K562 (cell line): ENCODE measurements around the gene SPSB1. TPM values are rescaled to one million over a fixed set of nuclear protein-coding genes. Genes with fewer than 3 reads are reported as not detected.

Source experiments
- ATAC-seq: fragments of 200-7000 bp; cut with Tn5 transposase; 3 replicates; pipeline ENCODE4 v1.9.1; 2020; ENCODE audit warnings: moderate library complexity
- BruUV-seq: library from RNA; stranded (reverse); fragments of 400-500 nt; replicated peaks from 2 replicates; lab custom pipeline; 2021; lab: Mats Ljungman, UMichigan
- CTCF ChIA-PET: fragments of 300-600 bp; formaldehyde crosslinking; extraction: SDS; loops from one replicate; lab custom pipeline; 2021; ENCODE audit warnings: low intra/inter-chr PET ratio; lab: Yijun Ruan, JAX
- POLR2A ChIA-PET: fragments of 300-600, 350-650 bp; sonication (Branson Sonifier 250); formaldehyde crosslinking; extraction: SDS; loops from one replicate; lab custom pipeline; 2021; ENCODE audit warnings: antibody characterized with exemption, inconsistent platforms; lab: Yijun Ruan, JAX
- DNase-seq, 4 experiments: peaks; one replicate each; pipeline versions ENCODE4 v3.0.0 to v3.0.0-alpha.2; 2011 to 2018; ENCODE audit warnings: low spot score in 3 of 4, mixed read lengths in 3 of 4; ENCODE audit errors: extremely low read depth in 1 of 4
- FAIRE-seq: peaks from 2 replicates; lab custom pipeline; 2011; peaks lifted over from hg19 to GRCh38; lab: Jason Lieb, UNC
- H2AFZ ChIP-seq: 2 replicates; pipeline ENCODE4 v1.6.0; 2011; ENCODE audit warnings: low read depth, low read length, control low read depth, inconsistent platforms
- H3K27ac ChIP-seq: fragments of 200-600 bp; 3 replicates; pipeline ENCODE4 v1.8.0; 2011; ENCODE audit warnings: low read depth, mild to moderate bottlenecking, control low read depth, inconsistent platforms, low read length, moderate library complexity, mixed read lengths; ENCODE audit errors: extremely low read depth
- H3K27me3 ChIP-seq, 2 experiments: fragments of 300-600 bp in 1 of 2; 2 replicates in 1 of 2; 3 replicates in 1 of 2; pipeline versions ENCODE4 v1.6.0 to v1.8.0; 2011; ENCODE audit warnings: inconsistent platforms in 2 of 2, low read length in 2 of 2, mild to moderate bottlenecking in 1 of 2, mixed read lengths in 1 of 2, moderate library complexity in 1 of 2; ENCODE audit not compliant: control insufficient read depth in 2 of 2, insufficient read depth in 2 of 2
- H3K36me3 ChIP-seq: fragments of 300-600 bp; 3 replicates; pipeline ENCODE4 v1.8.0; 2011; ENCODE audit warnings: mild to moderate bottlenecking, low read length, inconsistent platforms; ENCODE audit not compliant: control insufficient read depth, insufficient read depth
- H3K4me1 ChIP-seq, 2 experiments: fragments of 200-600 bp in 1 of 2; replicated peaks in 1 of 2; 2 replicates in 1 of 2; 3 replicates in 1 of 2; pipeline versions ENCODE4 v1.5.1 to v1.8.0; 2011; ENCODE audit warnings: inconsistent platforms in 2 of 2, low read length in 2 of 2, mild to moderate bottlenecking in 1 of 2, mixed read lengths in 1 of 2, moderate library complexity in 1 of 2; ENCODE audit not compliant: control insufficient read depth in 2 of 2, insufficient read depth in 2 of 2
- H3K4me2 ChIP-seq: 2 replicates; pipeline ENCODE4 v1.6.1; 2011; ENCODE audit warnings: low read length, control low read depth, inconsistent platforms, mixed read lengths; ENCODE audit not compliant: insufficient read depth
- H3K4me3 ChIP-seq: fragments of 200-600 bp; sonication (generic), shearing (Covaris generic); 2 replicates; pipeline ENCODE4 v1.5.1; 2016; ENCODE audit warnings: control low read depth, inconsistent platforms
- H3K79me2 ChIP-seq: fragments of 200-600 bp; 3 replicates; pipeline ENCODE4 v1.8.0; 2011; ENCODE audit warnings: low read length, inconsistent platforms; ENCODE audit not compliant: control insufficient read depth, insufficient read depth
- H3K9ac ChIP-seq, 2 experiments: 2 replicates each; pipeline versions ENCODE4 v1.6.0 to v1.6.1; 2011; ENCODE audit warnings: low read depth in 2 of 2, low read length in 2 of 2, control low read depth in 1 of 2, inconsistent platforms in 1 of 2, mild to moderate bottlenecking in 1 of 2, mixed read lengths in 1 of 2; ENCODE audit not compliant: insufficient read depth in 1 of 2
- H3K9me1 ChIP-seq: one replicate; pipeline ENCODE4 v1.6.0; 2011; ENCODE audit warnings: inconsistent platforms, mild to moderate bottlenecking, low read length, moderate library complexity; ENCODE audit not compliant: control insufficient read depth, insufficient read depth
- H3K9me3 ChIP-seq: replicated peaks from 2 replicates; pipeline ENCODE4 v1.5.1; 2011; ENCODE audit warnings: low read depth, low read length, inconsistent platforms; ENCODE audit not compliant: control insufficient read depth, insufficient read depth
- H4K20me1 ChIP-seq: replicated peaks from 2 replicates; pipeline ENCODE4 v1.6.1; 2011; ENCODE audit warnings: low read length, inconsistent platforms, mixed read lengths; ENCODE audit not compliant: control insufficient read depth, insufficient read depth
- ASH1L ChIP-seq: fragments of 450-650 bp; IDR thresholded peaks from 2 replicates; pipeline ENCODE4 v1.6.1; 2018; ENCODE audit warnings: borderline replicate concordance, mild to moderate bottlenecking, low read depth; ENCODE audit not compliant: partially characterized antibody
- DLX4 ChIP-seq: fragments of 250-450 bp; sonication (Bioruptor Pico); IDR thresholded peaks from 2 replicates; pipeline ENCODE4 v1.6.1; 2021; ENCODE audit warnings: mild to moderate bottlenecking
- E2F3 ChIP-seq: fragments of 250-450 bp; sonication (Bioruptor Pico); IDR thresholded peaks from 2 replicates; pipeline ENCODE4 v1.4.0; 2020; ENCODE audit warnings: mild to moderate bottlenecking
- ETV6 ChIP-seq, 3 experiments: fragments of 150-350 bp in 1 of 3; sonication (generic) in 1 of 3; formaldehyde crosslinking in 1 of 3; IDR thresholded peaks; 2 replicates each; pipeline versions ENCODE4 v1.6.1 to v1.8.0; 2014 to 2022; ENCODE audit warnings: borderline replicate concordance in 2 of 3, low read depth in 2 of 3, antibody characterized with exemption in 1 of 3, low read length in 1 of 3, mild to moderate bottlenecking in 1 of 3, missing genetic modification reagents in 1 of 3
- FOSL1 ChIP-seq: fragments of 200-800 bp; sonication (Bioruptor generic); conservative IDR thresholded peaks from 2 replicates; pipeline ENCODE4 v1.6.1; 2016; ENCODE audit warnings: missing genetic modification characterization, missing compliant biosample characterization
- FOXJ3 ChIP-seq: sonication (generic); formaldehyde crosslinking; IDR thresholded peaks from 2 replicates; pipeline ENCODE4 v1.4.0; 2020; ENCODE audit warnings: mild to moderate bottlenecking, missing genetic modification reagents
- KHSRP ChIP-seq: fragments of 450-650 bp; IDR thresholded peaks from 2 replicates; pipeline ENCODE4 v1.6.1; 2017
- KLF1 ChIP-seq: fragments of 450-650 bp; IDR thresholded peaks from 2 replicates; pipeline ENCODE4 v1.6.1; 2016; ENCODE audit warnings: missing genetic modification characterization, missing compliant biosample characterization
- RBM14 ChIP-seq: fragments of 200-400 bp; formaldehyde crosslinking; IDR thresholded peaks from 2 replicates; pipeline ENCODE4 v1.6.1; 2018; ENCODE audit warnings: low read depth, mild to moderate bottlenecking, low read length, moderate library complexity, borderline replicate concordance; ENCODE audit not compliant: insufficient read depth
- SREBF1 ChIP-seq: fragments of 150-350 bp; IDR thresholded peaks from 2 replicates; pipeline ENCODE4 v1.6.1; 2014; ENCODE audit warnings: antibody characterized with exemption, low read depth, low read length, borderline replicate concordance
- TEAD2 ChIP-seq: fragments of 450-650 bp; IDR thresholded peaks from 2 replicates; pipeline ENCODE4 v1.6.1; 2016; ENCODE audit warnings: missing genetic modification characterization, control low read depth, missing compliant biosample characterization
- WHSC1 ChIP-seq: IDR thresholded peaks from one replicate; pipeline ENCODE4 v1.6.1; 2012; ENCODE audit warnings: low read length, control low read depth, inconsistent platforms
- ZKSCAN1 ChIP-seq: fragments of 150-350 bp; IDR thresholded peaks from 2 replicates; pipeline ENCODE4 v1.6.1; 2016; ENCODE audit warnings: low read depth, low read length
- ZNF175 ChIP-seq: fragments of 200-800 bp; sonication (Bioruptor generic); IDR thresholded peaks from 2 replicates; pipeline ENCODE4 v1.6.1; 2016; ENCODE audit warnings: low read depth, mild to moderate bottlenecking, missing genetic modification characterization, missing compliant biosample characterization
- ZNF431 ChIP-seq: sonication (generic); formaldehyde crosslinking; IDR thresholded peaks from 2 replicates; pipeline ENCODE4 v1.8.0; 2022; ENCODE audit warnings: mild to moderate bottlenecking, missing genetic modification reagents
- WGBS: fragments of 100-300 bp; shearing (Covaris generic); methylation state at CpG from one replicate; pipeline ENCODE4 v1.1.6; 2016; ENCODE audit warnings: low coverage, mixed read lengths; ENCODE audit not compliant: insufficient coverage; ENCODE audit errors: missing lambda C conversion rate; 5-methylcytosine and 5-hydroxymethylcytosine counted together
- in situ Hi-C: fragments of 300-500 bp; cut with MboI; formaldehyde crosslinking; loops from 4 replicates; pipeline ENCODE4 v1.15.0; 2018; ENCODE audit warnings: inconsistent platforms, mixed read lengths
- intact Hi-C: fragments of 100-400 bp; cut with micrococcal nuclease; formaldehyde crosslinking; loops from 2 replicates; pipeline ENCODE4 v1.14.2; 2022
- polyA plus RNA-seq, 8 experiments: library from polyadenylated mRNA; depleted of rRNA in 4 of 8; stranded (reverse) in 5 of 8; unstranded in 3 of 8; fragments of >200 nt; fragmentation: Nextera tagmentation in 2 of 8; fragmentation: Illumina TruSeq in 1 of 8; extraction: Ambion mirVana in 2 of 8; extraction: Trizol in 1 of 8; gene quantifications; 2 replicates each; pipeline versions ENCODE4 v1.2.1 to v1.2.3, GENCODE V29; 2011 to 2014; ENCODE audit warnings: inconsistent platforms in 1 of 8, missing spikeins in 1 of 8
- total RNA-seq, 7 experiments: library from RNA; depleted of rRNA in 6 of 7; stranded (reverse); fragments of >200 nt in 6 of 7; fragmentation: Illumina TruSeq in 2 of 7; extraction: Trizol in 2 of 7; gene quantifications; 2 replicates each; pipeline versions ENCODE4 v1.2.1 to v1.2.3, GENCODE V29; 2011 to 2021; ENCODE audit warnings: low replicate concordance in 1 of 7
- TF ChIP-seq, protein P1 (sequence below), 3 experiments: fragments of 200-800 bp in 1 of 3; sonication (Bioruptor generic) in 1 of 3; sonication (generic) in 1 of 3; formaldehyde crosslinking in 1 of 3; IDR thresholded peaks; 2 replicates each; pipeline versions ENCODE4 v1.6.1 to v1.8.0; 2016 to 2022; ENCODE audit warnings: mild to moderate bottlenecking in 2 of 3, missing compliant biosample characterization in 2 of 3, missing genetic modification characterization in 2 of 3, missing genetic modification reagents in 1 of 3
- TF ChIP-seq, protein P2 (sequence below), 3 experiments: IDR thresholded peaks in 2 of 3; conservative IDR thresholded peaks in 1 of 3; 2 replicates each; pipeline ENCODE4 v1.5.1; 2011 to 2012; ENCODE audit warnings: low read length in 3 of 3, mild to moderate bottlenecking in 3 of 3, control low read depth in 2 of 3, improper control_type of control experiment in 1 of 3, inconsistent platforms in 1 of 3, low read depth in 1 of 3, mixed read lengths in 1 of 3, moderate library complexity in 1 of 3; ENCODE audit not compliant: insufficient read depth in 2 of 3
- TF ChIP-seq, protein P3 (sequence below): fragments of 250-450 bp; sonication (Bioruptor Pico); IDR thresholded peaks from 2 replicates; pipeline ENCODE4 v1.4.0; 2020; ENCODE audit warnings: mild to moderate bottlenecking

The SPSB1 gene
- total and polyA plus RNA-seq, 9 of the 15 experiments (the other 6 are each of a cell fraction or from before 2014, with no cell fraction given), result 0.06 to 0.35 (median 0.14) TPM; not detected in 6

DNA sequence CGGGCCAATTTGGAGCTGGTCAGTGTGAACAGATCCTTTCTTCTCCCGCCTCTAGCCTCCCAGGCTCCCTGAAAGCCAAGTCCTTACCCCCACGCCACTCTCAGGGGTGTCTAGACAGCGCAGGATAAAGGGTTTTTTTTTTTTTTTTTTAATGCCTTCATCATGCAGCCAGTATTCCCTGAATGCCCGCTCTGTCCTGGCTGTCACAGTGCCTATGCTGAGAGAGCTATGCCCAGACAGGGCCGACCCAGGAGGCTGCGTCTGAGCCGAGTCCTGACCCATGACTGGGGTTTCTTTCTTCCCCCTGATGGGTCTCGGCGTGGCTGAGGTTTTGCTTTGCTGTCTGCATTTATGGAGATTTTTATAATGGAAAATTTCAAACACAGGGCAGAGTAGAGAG, 18.3 kb downstream of the SPSB1 start:
- H2AFZ ChIP-seq, result no peak overlapping the region
- TF ChIP-seq, protein P1, sequence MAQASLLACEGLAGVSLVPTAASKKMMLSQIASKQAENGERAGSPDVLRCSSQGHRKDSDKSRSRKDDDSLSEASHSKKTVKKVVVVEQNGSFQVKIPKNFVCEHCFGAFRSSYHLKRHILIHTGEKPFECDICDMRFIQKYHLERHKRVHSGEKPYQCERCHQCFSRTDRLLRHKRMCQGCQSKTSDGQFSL (CRISPR knock-in tag; IDR thresholded peaks at IDR 0.05), result no peak
- TF ChIP-seq, protein P1 (tag; IDR thresholded peaks at IDR 0.05), result no peak
- no peak for TF ChIP-seq ZNF431 (CRISPR knock-in tag)
- TF ChIP-seq, protein P2, sequence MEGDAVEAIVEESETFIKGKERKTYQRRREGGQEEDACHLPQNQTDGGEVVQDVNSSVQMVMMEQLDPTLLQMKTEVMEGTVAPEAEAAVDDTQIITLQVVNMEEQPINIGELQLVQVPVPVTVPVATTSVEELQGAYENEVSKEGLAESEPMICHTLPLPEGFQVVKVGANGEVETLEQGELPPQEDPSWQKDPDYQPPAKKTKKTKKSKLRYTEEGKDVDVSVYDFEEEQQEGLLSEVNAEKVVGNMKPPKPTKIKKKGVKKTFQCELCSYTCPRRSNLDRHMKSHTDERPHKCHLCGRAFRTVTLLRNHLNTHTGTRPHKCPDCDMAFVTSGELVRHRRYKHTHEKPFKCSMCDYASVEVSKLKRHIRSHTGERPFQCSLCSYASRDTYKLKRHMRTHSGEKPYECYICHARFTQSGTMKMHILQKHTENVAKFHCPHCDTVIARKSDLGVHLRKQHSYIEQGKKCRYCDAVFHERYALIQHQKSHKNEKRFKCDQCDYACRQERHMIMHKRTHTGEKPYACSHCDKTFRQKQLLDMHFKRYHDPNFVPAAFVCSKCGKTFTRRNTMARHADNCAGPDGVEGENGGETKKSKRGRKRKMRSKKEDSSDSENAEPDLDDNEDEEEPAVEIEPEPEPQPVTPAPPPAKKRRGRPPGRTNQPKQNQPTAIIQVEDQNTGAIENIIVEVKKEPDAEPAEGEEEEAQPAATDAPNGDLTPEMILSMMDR (IDR thresholded peaks at IDR 0.05 in 2 of 3, conservative IDR thresholded peaks at IDR 0.05 in 1 of 3; ENCODE audit: insufficient read depth in 2 of 3, low read depth in 1 of 3, low read length in 3 of 3), result no peak
- TF ChIP-seq ZNF175 (CRISPR knock-in tag), result no peak
- TF ChIP-seq DLX4 (CRISPR knock-in tag), result no peak
- no peak for TF ChIP-seq ZKSCAN1
- TF ChIP-seq KHSRP, result no peak
- TF ChIP-seq RBM14, result no peak
- TF ChIP-seq FOSL1 (tag), result no peak
- TF ChIP-seq ETV6 (IDR thresholded peaks at IDR 0.05; ENCODE audit: borderline replicate concordance in 1 of 2, low read depth in 2 of 2, low read length in 1 of 2), result no peak
- TF ChIP-seq ETV6 (CRISPR knock-in tag; IDR thresholded peaks at IDR 0.05; ENCODE audit: borderline replicate concordance), result no peak
- no peak for TF ChIP-seq KLF1
- TF ChIP-seq, protein P3, sequence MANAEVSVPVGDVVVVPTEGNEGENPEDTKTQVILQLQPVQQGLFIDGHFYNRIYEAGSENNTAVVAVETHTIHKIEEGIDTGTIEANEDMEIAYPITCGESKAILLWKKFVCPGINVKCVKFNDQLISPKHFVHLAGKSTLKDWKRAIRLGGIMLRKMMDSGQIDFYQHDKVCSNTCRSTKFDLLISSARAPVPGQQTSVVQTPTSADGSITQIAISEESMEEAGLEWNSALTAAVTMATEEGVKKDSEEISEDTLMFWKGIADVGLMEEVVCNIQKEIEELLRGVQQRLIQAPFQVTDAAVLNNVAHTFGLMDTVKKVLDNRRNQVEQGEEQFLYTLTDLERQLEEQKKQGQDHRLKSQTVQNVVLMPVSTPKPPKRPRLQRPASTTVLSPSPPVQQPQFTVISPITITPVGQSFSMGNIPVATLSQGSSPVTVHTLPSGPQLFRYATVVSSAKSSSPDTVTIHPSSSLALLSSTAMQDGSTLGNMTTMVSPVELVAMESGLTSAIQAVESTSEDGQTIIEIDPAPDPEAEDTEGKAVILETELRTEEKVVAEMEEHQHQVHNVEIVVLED (CRISPR knock-in tag), result no peak
- TF ChIP-seq E2F3, result no peak
- TF ChIP-seq ASH1L, result no peak
- TF ChIP-seq WHSC1, result no peak
- no peak for TF ChIP-seq FOXJ3 (CRISPR knock-in tag)
- no peak for TF ChIP-seq SREBF1
- no peak for TF ChIP-seq TEAD2 (tag)

More for the DNA sequence above, 18.3 kb downstream of the SPSB1 start:
- Histone ChIP-seq H3K4me3 (no peak overlapping the region), H3K27me3 (peaks cover 54 to 93% of the 10 kb centered on the region in 2 experiments), H3K4me2 (no peak overlapping the region), H3K79me2 (no peaks in the 10 kb centered on the region), H3K9me3 (no peaks in the 10 kb centered on the region), H3K9ac (no peak overlapping the region), H3K9me1 (no peaks in the 10 kb centered on the region), H3K4me1 (peaks cover 0 to 3% of the 10 kb centered on the region in 2 experiments; a peak in 3 of 5 replicates), H4K20me1 (peaks cover 27% of the 10 kb centered on the region), H3K36me3 (no peaks in the 10 kb centered on the region), H3K27ac (no peak overlapping the region)
- DNase-seq, result no peak
- POLR2A ChIA-PET, result interaction anchor here (0.8 to 1.2 kb wide), 2 partner anchors 11 to 114 kb away, joined by 3 to 6 read pairs; no protein-coding TSS in a partner anchor
- whole genome bisulfite sequencing, result 5% methylated on average over 10 of the region's 10 CpGs
- in situ Hi-C loops, result no loop called here
- no peak for ATAC-seq
- intact Hi-C loops, result no loop called here
- no peak for FAIRE-seq
- CTCF ChIA-PET, result no interaction called here
- BruUV-seq, result no TSS peak
